ENCODE results near the gene EML6.

EML6 gene

GRCh38 chr2:54912893-54913292 lies 189.4 kb downstream of the EML6 start:
- no peak for DNase-seq
- Histone ChIP-seq H3K4me3 (ENCODE audit: insufficient read depth, low read depth, low read length, poor library complexity, severe bottlenecking) (no peak overlapping the region), H3K4me1 (ENCODE audit: control insufficient read depth, insufficient read depth, low read length, poor library complexity, severe bottlenecking) (no peaks in the 10 kb centered on the region), H3K36me3 (ENCODE audit: control insufficient read depth, insufficient read depth, low read length) (no peaks in the 10 kb centered on the region), H3K27me3 (replicated peaks; ENCODE audit: control insufficient read depth, insufficient read depth, low read length, poor library complexity, severe bottlenecking) (no peaks in the 10 kb centered on the region), H3K27ac (ENCODE audit: insufficient read depth, low read length, poor library complexity, severe bottlenecking) (no peak overlapping the region), H3K9me3 (ENCODE audit: control insufficient read depth, low read length) (no peaks in the 10 kb centered on the region)

DNA sequence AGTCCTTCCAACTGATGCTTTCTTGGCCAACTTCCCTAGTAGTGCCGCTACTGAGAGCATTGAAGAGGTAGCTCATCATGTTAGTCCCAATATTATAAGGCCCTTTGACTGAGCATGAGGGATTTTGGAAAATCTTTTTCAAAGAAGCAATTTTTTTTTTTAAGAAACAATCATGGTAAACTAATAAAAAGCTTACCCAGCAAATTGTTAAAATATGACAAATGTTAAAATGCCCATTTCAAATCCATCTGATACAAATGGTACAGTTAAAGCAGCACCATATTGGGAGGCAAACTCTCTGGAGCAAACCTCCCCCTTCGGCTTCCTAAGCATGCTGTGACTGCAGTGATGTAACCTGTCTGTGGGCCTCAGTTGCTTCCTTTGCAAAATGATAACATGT lies 191.2 kb downstream of the EML6 start:
- no peaks in the 10 kb centered on the region for H3K27me3 ChIP-seq (replicated peaks; ENCODE audit: control insufficient read depth, insufficient read depth, low read length, poor library complexity, severe bottlenecking)
- no peak overlapping the region for H3K27ac ChIP-seq (ENCODE audit: insufficient read depth, low read length, poor library complexity, severe bottlenecking)
- H3K4me1 ChIP-seq (ENCODE audit: control insufficient read depth, insufficient read depth, low read length, poor library complexity, severe bottlenecking) = no peaks in the 10 kb centered on the region
- H3K9me3 ChIP-seq (ENCODE audit: control insufficient read depth, low read length) = no peaks in the 10 kb centered on the region
- DNase-seq = no peak
- no peak overlapping the region for H3K4me3 ChIP-seq (ENCODE audit: insufficient read depth, low read depth, low read length, poor library complexity, severe bottlenecking)
- no peaks in the 10 kb centered on the region for H3K36me3 ChIP-seq (ENCODE audit: control insufficient read depth, insufficient read depth, low read length)

DNA sequence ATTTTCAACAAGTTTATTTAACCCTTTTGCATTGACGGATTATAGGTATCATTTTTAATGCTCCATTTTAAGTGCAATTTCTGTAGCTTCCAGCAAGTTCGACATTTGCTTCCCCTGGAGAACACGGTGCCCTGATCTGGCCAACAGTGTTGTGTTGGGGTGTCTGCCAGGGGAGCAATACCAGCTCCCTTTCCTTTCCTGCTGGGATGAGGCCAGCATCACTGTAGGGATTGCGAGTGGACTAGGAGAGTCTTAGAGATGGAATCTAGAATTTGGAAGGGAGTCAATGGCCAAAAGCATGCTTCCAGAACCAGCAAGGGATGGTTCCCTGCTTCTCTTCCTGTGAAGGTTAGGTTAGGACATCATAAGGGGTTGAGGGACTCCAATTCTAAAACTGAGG lies 191.6 kb downstream of the EML6 start:
- no peak for DNase-seq
- Histone ChIP-seq H3K36me3 (ENCODE audit: control insufficient read depth, insufficient read depth, low read length) (no peaks in the 10 kb centered on the region), H3K4me3 (ENCODE audit: insufficient read depth, low read depth, low read length, poor library complexity, severe bottlenecking) (no peak overlapping the region), H3K4me1 (ENCODE audit: control insufficient read depth, insufficient read depth, low read length, poor library complexity, severe bottlenecking) (no peaks in the 10 kb centered on the region), H3K27ac (ENCODE audit: insufficient read depth, low read length, poor library complexity, severe bottlenecking) (no peak overlapping the region), H3K27me3 (replicated peaks; ENCODE audit: control insufficient read depth, insufficient read depth, low read length, poor library complexity, severe bottlenecking) (no peaks in the 10 kb centered on the region), H3K9me3 (ENCODE audit: control insufficient read depth, low read length) (no peaks in the 10 kb centered on the region)

GRCh38 chr2:54916637-54917036 lies 193.2 kb downstream of the EML6 start:
- H3K4me3 ChIP-seq (ENCODE audit: insufficient read depth, low read depth, low read length, poor library complexity, severe bottlenecking) = no peak overlapping the region
- no peaks in the 10 kb centered on the region for H3K27me3 ChIP-seq (replicated peaks; ENCODE audit: control insufficient read depth, insufficient read depth, low read length, poor library complexity, severe bottlenecking)
- no peaks in the 10 kb centered on the region for H3K36me3 ChIP-seq (ENCODE audit: control insufficient read depth, insufficient read depth, low read length)
- H3K9me3 ChIP-seq (ENCODE audit: control insufficient read depth, low read length) = no peaks in the 10 kb centered on the region
- no peaks in the 10 kb centered on the region for H3K4me1 ChIP-seq (ENCODE audit: control insufficient read depth, insufficient read depth, low read length, poor library complexity, severe bottlenecking)
- no peak overlapping the region for H3K27ac ChIP-seq (ENCODE audit: insufficient read depth, low read length, poor library complexity, severe bottlenecking)
- DNase-seq = no peak

DNA sequence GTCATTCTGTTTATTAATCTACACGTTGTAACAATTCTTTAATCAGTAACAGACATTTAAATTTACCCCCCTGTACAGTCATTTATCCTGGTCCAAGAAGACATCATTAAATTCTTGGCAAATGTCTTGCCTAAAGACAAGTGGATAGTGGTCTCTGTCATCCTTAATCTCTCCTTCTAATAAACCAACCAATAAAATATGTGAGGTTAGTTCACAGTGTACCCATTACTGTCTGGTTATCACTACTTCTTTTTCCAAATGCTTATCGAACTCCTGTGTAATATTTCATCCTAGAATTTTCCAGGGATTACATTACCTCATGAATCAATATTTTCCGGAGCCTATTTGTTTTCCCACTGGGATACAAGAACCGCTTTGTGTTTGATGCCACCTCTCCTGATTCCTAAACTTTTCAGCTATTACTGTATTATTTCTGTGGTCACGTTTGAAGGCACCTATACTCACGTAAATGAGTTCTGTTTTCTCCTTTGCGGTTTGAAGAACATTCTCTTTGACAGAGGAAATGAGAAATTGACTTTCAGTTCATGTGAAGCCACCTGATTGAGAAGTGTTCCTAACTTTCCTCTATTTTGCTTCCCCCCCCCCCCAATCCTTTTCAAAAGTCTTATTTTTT lies 195.3 kb downstream of the EML6 start:
- no peak overlapping the region for H3K4me3 ChIP-seq (ENCODE audit: insufficient read depth, low read depth, low read length, poor library complexity, severe bottlenecking)
- no peaks in the 10 kb centered on the region for H3K27me3 ChIP-seq (replicated peaks; ENCODE audit: control insufficient read depth, insufficient read depth, low read length, poor library complexity, severe bottlenecking)
- no peaks in the 10 kb centered on the region for H3K9me3 ChIP-seq (ENCODE audit: control insufficient read depth, low read length)
- H3K27ac ChIP-seq (ENCODE audit: insufficient read depth, low read length, poor library complexity, severe bottlenecking) = no peak overlapping the region
- no peaks in the 10 kb centered on the region for H3K36me3 ChIP-seq (ENCODE audit: control insufficient read depth, insufficient read depth, low read length)
- DNase-seq = no peak
- no peaks in the 10 kb centered on the region for H3K4me1 ChIP-seq (ENCODE audit: control insufficient read depth, insufficient read depth, low read length, poor library complexity, severe bottlenecking)

- DNase-seq = no peak
- Histone ChIP-seq H3K27ac (ENCODE audit: insufficient read depth, low read length, poor library complexity, severe bottlenecking) (no peak overlapping the region), H3K27me3 (replicated peaks; ENCODE audit: control insufficient read depth, insufficient read depth, low read length, poor library complexity, severe bottlenecking) (no peaks in the 10 kb centered on the region), H3K9me3 (ENCODE audit: control insufficient read depth, low read length) (no peaks in the 10 kb centered on the region), H3K4me3 (ENCODE audit: insufficient read depth, low read depth, low read length, poor library complexity, severe bottlenecking) (no peak overlapping the region), H3K4me1 (ENCODE audit: control insufficient read depth, insufficient read depth, low read length, poor library complexity, severe bottlenecking) (no peaks in the 10 kb centered on the region), H3K36me3 (ENCODE audit: control insufficient read depth, insufficient read depth, low read length) (no peaks in the 10 kb centered on the region)
These were observed 197.2 kb downstream of the EML6 start for GRCh38 chr2:54920660-54921059.

DNA sequence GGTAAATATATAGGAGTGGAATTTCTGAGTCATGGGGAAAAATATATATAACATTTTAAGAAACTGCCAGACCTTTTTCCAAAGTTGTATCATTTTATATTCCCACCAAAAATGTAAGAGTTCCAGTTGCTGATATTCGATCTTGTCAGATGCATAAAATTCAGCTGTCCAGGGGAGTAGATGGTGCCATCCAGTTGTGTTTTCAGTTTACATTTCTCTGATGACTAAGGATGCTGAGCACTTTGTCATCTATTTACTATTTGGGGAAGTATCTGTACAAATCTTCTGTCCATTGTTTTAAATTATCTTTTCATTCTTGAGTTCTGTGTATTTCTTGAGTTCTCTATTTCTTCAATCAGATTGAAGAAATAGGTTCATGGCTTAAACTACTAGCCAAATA lies 200.7 kb downstream of the EML6 start:
- Histone ChIP-seq H3K9me3 (ENCODE audit: control insufficient read depth, low read length) (no peaks in the 10 kb centered on the region), H3K4me3 (ENCODE audit: insufficient read depth, low read depth, low read length, poor library complexity, severe bottlenecking) (no peak overlapping the region), H3K27ac (ENCODE audit: insufficient read depth, low read length, poor library complexity, severe bottlenecking) (no peak overlapping the region), H3K4me1 (ENCODE audit: control insufficient read depth, insufficient read depth, low read length, poor library complexity, severe bottlenecking) (no peaks in the 10 kb centered on the region), H3K27me3 (replicated peaks; ENCODE audit: control insufficient read depth, insufficient read depth, low read length, poor library complexity, severe bottlenecking) (no peaks in the 10 kb centered on the region), H3K36me3 (ENCODE audit: control insufficient read depth, insufficient read depth, low read length) (no peaks in the 10 kb centered on the region)
- DNase-seq = no peak

- DNase-seq = no peak
- Histone ChIP-seq H3K36me3 (ENCODE audit: control insufficient read depth, insufficient read depth, low read length) (no peaks in the 10 kb centered on the region), H3K4me1 (ENCODE audit: control insufficient read depth, insufficient read depth, low read length, poor library complexity, severe bottlenecking) (no peaks in the 10 kb centered on the region), H3K27ac (ENCODE audit: insufficient read depth, low read length, poor library complexity, severe bottlenecking) (no peak overlapping the region), H3K4me3 (ENCODE audit: insufficient read depth, low read depth, low read length, poor library complexity, severe bottlenecking) (no peak overlapping the region), H3K9me3 (ENCODE audit: control insufficient read depth, low read length) (no peaks in the 10 kb centered on the region), H3K27me3 (replicated peaks; ENCODE audit: control insufficient read depth, insufficient read depth, low read length, poor library complexity, severe bottlenecking) (no peaks in the 10 kb centered on the region)
These were observed 201.6 kb downstream of the EML6 start for GRCh38 chr2:54925022-54925421.

DNA sequence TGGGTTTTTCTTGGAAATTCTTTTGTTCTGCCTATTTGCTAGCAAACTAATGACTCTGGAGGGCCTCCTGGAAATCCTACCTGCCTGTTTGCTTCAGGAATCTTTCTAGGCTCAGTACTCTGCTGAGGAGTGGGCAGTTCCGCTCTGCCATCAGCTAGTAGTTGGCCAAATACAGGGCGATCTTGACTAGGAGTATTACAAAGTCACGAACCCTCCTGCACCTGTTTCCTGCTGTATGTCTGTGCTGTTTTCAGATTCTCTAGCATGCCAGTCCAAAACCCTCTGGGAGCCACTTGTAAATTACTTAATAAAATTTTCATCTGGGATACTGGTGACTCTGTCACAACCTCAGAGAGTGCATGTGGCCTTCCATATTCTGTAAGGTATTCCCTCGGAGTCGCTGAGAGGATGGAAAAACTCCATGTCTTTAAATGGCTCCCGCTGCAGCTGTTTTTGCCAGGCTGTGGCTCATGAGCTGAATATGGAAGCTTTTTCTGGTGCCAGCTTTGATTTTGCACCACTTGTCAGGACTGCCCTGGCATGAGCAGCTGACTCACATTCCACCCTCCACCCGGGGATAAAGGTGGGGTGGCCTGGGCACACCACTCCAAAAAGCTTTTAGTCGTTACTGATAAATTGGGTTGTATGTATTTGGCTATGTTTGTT lies 203.8 kb downstream of the EML6 start:
- DNase-seq = no peak
- Histone ChIP-seq H3K4me1 (ENCODE audit: control insufficient read depth, insufficient read depth, low read length, poor library complexity, severe bottlenecking) (no peaks in the 10 kb centered on the region), H3K9me3 (ENCODE audit: control insufficient read depth, low read length) (no peaks in the 10 kb centered on the region), H3K36me3 (ENCODE audit: control insufficient read depth, insufficient read depth, low read length) (no peaks in the 10 kb centered on the region), H3K27me3 (replicated peaks; ENCODE audit: control insufficient read depth, insufficient read depth, low read length, poor library complexity, severe bottlenecking) (no peaks in the 10 kb centered on the region), H3K4me3 (ENCODE audit: insufficient read depth, low read depth, low read length, poor library complexity, severe bottlenecking) (no peak overlapping the region), H3K27ac (ENCODE audit: insufficient read depth, low read length, poor library complexity, severe bottlenecking) (no peak overlapping the region)

DNA sequence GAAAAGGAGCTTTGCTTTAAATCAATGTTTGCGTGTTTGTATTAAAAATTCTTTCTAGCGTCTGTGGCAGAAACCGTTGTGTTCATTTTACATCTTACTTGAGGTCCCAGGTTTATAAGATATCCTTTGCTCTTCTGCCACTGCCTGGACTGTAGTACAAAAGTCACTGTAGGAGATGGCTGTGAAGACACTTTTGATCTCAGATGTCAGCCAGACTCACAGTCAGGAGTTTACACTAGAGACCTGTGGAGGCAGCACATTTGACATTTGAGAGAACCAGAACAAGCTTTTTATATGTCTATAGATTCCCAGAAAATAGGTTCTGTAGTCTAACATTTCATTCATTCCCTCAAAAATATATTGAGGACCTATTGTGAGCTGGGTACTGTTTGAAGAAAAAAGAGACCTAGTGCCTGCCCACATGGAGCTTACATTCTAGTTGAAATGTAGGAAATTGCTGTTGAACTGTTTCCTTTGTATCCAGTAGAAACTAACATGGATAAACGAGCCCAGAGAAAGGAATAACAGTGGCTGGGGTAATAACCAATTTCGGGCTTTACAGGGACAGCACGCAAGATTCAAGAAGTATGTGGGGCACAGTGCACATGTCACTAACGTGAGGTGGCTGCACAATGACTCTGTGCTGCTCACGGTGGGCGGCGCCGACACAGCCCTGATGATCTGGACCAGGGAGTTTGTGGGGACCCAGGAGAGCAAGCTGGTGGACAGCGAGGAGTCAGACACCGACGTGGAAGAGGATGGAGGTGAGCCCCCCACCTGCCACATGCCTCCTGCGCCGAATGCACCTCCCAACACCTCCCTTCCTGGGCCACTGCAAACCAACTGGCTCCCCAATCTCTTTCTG lies 204.5 kb downstream of the EML6 start:
- H3K36me3 ChIP-seq (ENCODE audit: control insufficient read depth, insufficient read depth, low read length) = no peaks in the 10 kb centered on the region
- H3K27me3 ChIP-seq (replicated peaks; ENCODE audit: control insufficient read depth, insufficient read depth, low read length, poor library complexity, severe bottlenecking) = no peaks in the 10 kb centered on the region
- no peak overlapping the region for H3K27ac ChIP-seq (ENCODE audit: insufficient read depth, low read length, poor library complexity, severe bottlenecking)
- no peak overlapping the region for H3K4me3 ChIP-seq (ENCODE audit: insufficient read depth, low read depth, low read length, poor library complexity, severe bottlenecking)
- no peaks in the 10 kb centered on the region for H3K4me1 ChIP-seq (ENCODE audit: control insufficient read depth, insufficient read depth, low read length, poor library complexity, severe bottlenecking)
- no peak for DNase-seq
- no peaks in the 10 kb centered on the region for H3K9me3 ChIP-seq (ENCODE audit: control insufficient read depth, low read length)
